ENCODE measurements around the gene SREK1. TPM values are rescaled to one million over a fixed set of nuclear protein-coding genes. Genes with fewer than 3 reads are reported as not detected.

SREK1 gene
- 100 to 1,000 TPM in 3 of 6 donors, 10 to 100 TPM in 3; 48.6 to 294 (median 106) TPM for total RNA-seq

GRCh38 chr5:66144074-66144833 lies at the start of gene SREK1:
SREK1 (plus strand) TSS chr5:66144300; CDS start chr5:66144377, 77 bp downstream.
- ATAC-seq (ENCODE audit: low FRiP score in 2 of 2) (peak; percentile 97), DNase-seq (peak; percentile 96 to 99)
- Histone ChIP-seq H3K36me3 (no peaks in the 10 kb centered on the region), H3K27ac (peak within 1 kb of the TSS; percentile 96 to 99 (median 98)), H3K4me3 (peak within 1 kb of the TSS; percentile 46 to 81 (median 68)), H3K27me3 (no peaks in the 10 kb centered on the region), H3K9me3 (no peaks in the 10 kb centered on the region), H3K4me1 (peaks cover 25 to 43% (median 27%) of the 10 kb centered on the region in 4 donors)
- TF ChIP-seq POLR2AphosphoS5 (IDR thresholded peaks at IDR 0.05) = peak; percentile 75 to 92
- TF ChIP-seq CTCF (IDR thresholded peaks at IDR 0.05) = peak in 1 of 6 experiments; percentile 6
- no peak for TF ChIP-seq EP300 (IDR thresholded peaks at IDR 0.05)
- TF ChIP-seq POLR2A (IDR thresholded peaks at IDR 0.05) = peak; percentile 46 to 96 (median 79)
- 0 to 1% methylated on average over 2 to 42 of the region's 86 CpGs for WGBS, 2 donors

GRCh38 chr5:66100851-66101250 lies 43.2 kb upstream of the SREK1 start:
- ATAC-seq (ENCODE audit: low FRiP score in 2 of 2) = no peak
- 100% methylated on average over 2 of the region's 2 CpGs; no CpG with 5 or more reads in 1 of the 2 donors for WGBS, 2 donors
- peaks cover 13 to 38% (median 17%) of the 10 kb centered on the region in 4 donors for H3K9me3 ChIP-seq

GRCh38 chr5:66113160-66113559 lies 30.9 kb upstream of the SREK1 start:
- H3K27ac ChIP-seq = no peak overlapping the region
- no peak for DNase-seq
- no peak for ATAC-seq (ENCODE audit: low FRiP score in 2 of 2)
- no peaks in the 10 kb centered on the region for H3K4me1 ChIP-seq
- peaks cover 0 to 40% (median 12%) of the 10 kb centered on the region in 4 donors for H3K9me3 ChIP-seq
- 93% methylated on average over 2 of the region's 2 CpGs for WGBS, 2 donors
- H3K36me3 ChIP-seq = no peaks in the 10 kb centered on the region
- TF ChIP-seq CTCF (IDR thresholded peaks at IDR 0.05) (no peak), POLR2A (IDR thresholded peaks at IDR 0.05) (no peak), EP300 (IDR thresholded peaks at IDR 0.05) (no peak), POLR2AphosphoS5 (IDR thresholded peaks at IDR 0.05) (no peak)
- no peaks in the 10 kb centered on the region for H3K27me3 ChIP-seq
- no peak overlapping the region for H3K4me3 ChIP-seq

More at GRCh38 chr5:66100851-66101250, 43.2 kb upstream of the SREK1 start:
- no peak for DNase-seq
- no peak overlapping the region for H3K4me3 ChIP-seq
- no peaks in the 10 kb centered on the region for H3K36me3 ChIP-seq
- no peak overlapping the region for H3K27ac ChIP-seq
- no peak for TF ChIP-seq EP300 (IDR thresholded peaks at IDR 0.05)
- no peaks in the 10 kb centered on the region for H3K4me1 ChIP-seq
- H3K27me3 ChIP-seq = no peaks in the 10 kb centered on the region

- 80 to 87% methylated on average over 4 of the region's 4 CpGs for WGBS, 2 donors
- TF ChIP-seq EP300 (IDR thresholded peaks at IDR 0.05) (no peak), POLR2AphosphoS5 (IDR thresholded peaks at IDR 0.05) (no peak), POLR2A (IDR thresholded peaks at IDR 0.05) (no peak), CTCF (IDR thresholded peaks at IDR 0.05) (no peak)
- Histone ChIP-seq H3K27me3 (no peaks in the 10 kb centered on the region), H3K4me3 (no peak overlapping the region), H3K27ac (no peak overlapping the region), H3K9me3 (peaks cover 0 to 5% (median 2%) of the 10 kb centered on the region in 4 donors), H3K36me3 (no peaks in the 10 kb centered on the region), H3K4me1 (no peaks in the 10 kb centered on the region)
- no peak for ATAC-seq (ENCODE audit: low FRiP score in 2 of 2)
- DNase-seq = no peak
Observed at GRCh38 chr5:66118304-66118703, 25.8 kb upstream of the SREK1 start.

GRCh38 chr5:66122379-66123034 lies 21.6 kb upstream of the SREK1 start:
- ATAC-seq (ENCODE audit: low FRiP score in 2 of 2) (no peak), DNase-seq (no peak)
- no peak for TF ChIP-seq EP300 (IDR thresholded peaks at IDR 0.05)
- no peak for TF ChIP-seq POLR2AphosphoS5 (IDR thresholded peaks at IDR 0.05)
- TF ChIP-seq POLR2A (IDR thresholded peaks at IDR 0.05) = no peak
- no peak for TF ChIP-seq CTCF (IDR thresholded peaks at IDR 0.05)
- Histone ChIP-seq H3K27ac (no peak overlapping the region), H3K4me1 (no peaks in the 10 kb centered on the region), H3K9me3 (no peaks in the 10 kb centered on the region), H3K36me3 (no peaks in the 10 kb centered on the region), H3K4me3 (no peak overlapping the region), H3K27me3 (no peaks in the 10 kb centered on the region)
- WGBS, 2 donors = 88 to 94% methylated on average over 2 of the region's 2 CpGs
